ENCODE data around the gene PGAP6. TPM values are rescaled to one million over a fixed set of nuclear protein-coding genes. Genes with fewer than 3 reads are reported as not detected.
"Not testable (repeated sequence)": the region's sequence is repeated elsewhere in the genome, so short reads cannot be mapped to it uniquely, and the experiment has no call there.

Gene PGAP6
- polyA plus RNA-seq, 1 of the 3 experiments (the other 2 are of a cell fraction), result 133 TPM

GRCh38 chr16:334164-334832, 47.5 kb downstream of the PGAP6 start:
- CTCF ChIA-PET; H3K4me2 ChIP-seq; H3K27me3 ChIP-seq (ENCODE audit: insufficient read depth); H3K9me2 ChIP-seq; H3K4me3 ChIP-seq (ENCODE audit: low read depth in 2 of 2, low read length in 1 of 2); H3K9ac ChIP-seq; POLR2A ChIA-PET; H3K27ac ChIP-seq (ENCODE audit: low read depth in 2 of 2, low read length in 1 of 2); H3F3A ChIP-seq (replicated peaks; ENCODE audit: insufficient read depth); H3K36me3 ChIP-seq (replicated peaks in 1 of 2; ENCODE audit: control insufficient read depth in 1 of 2, insufficient read depth in 2 of 2, low read length in 1 of 2); H3K9me3 ChIP-seq; H2AFZ ChIP-seq (ENCODE audit: low read depth); DNase-seq: not testable (repeated sequence)
- 97% methylated on average over 4 of the region's 5 CpGs for WGBS (ENCODE audit: low lambda C conversion rate)
- peaks cover 0 to 23% of the 10 kb centered on the region in 2 experiments; a peak in 1 of 4 replicates for H3K4me1 ChIP-seq (ENCODE audit: control insufficient read depth in 1 of 2, insufficient read depth in 2 of 2, low read depth in 1 of 2, low read length in 1 of 2)
- H3K79me2 ChIP-seq (ENCODE audit: insufficient read depth), result peaks cover 95% of the 10 kb centered on the region
- peaks cover 90% of the 10 kb centered on the region for H4K20me1 ChIP-seq (ENCODE audit: insufficient read depth)

- peaks cover 95% of the 10 kb centered on the region for H3K79me2 ChIP-seq (ENCODE audit: insufficient read depth)
- no peaks in the 10 kb centered on the region for H3K36me3 ChIP-seq (replicated peaks in 1 of 2; ENCODE audit: control insufficient read depth in 1 of 2, insufficient read depth in 2 of 2, low read length in 1 of 2)
- no peaks in the 10 kb centered on the region for H3F3A ChIP-seq (replicated peaks; ENCODE audit: insufficient read depth)
- ChIA-PET POLR2A (no interaction called here), CTCF (no interaction called here)
- H2AFZ ChIP-seq (ENCODE audit: low read depth), result no peak overlapping the region
- H3K9me3 ChIP-seq, result no peaks in the 10 kb centered on the region
- H3K9ac ChIP-seq, result no peak overlapping the region
- TF ChIP-seq NRF1 (IDR thresholded peaks at IDR 0.05; ENCODE audit: low read depth, low read length) (no peak), RFX5 (IDR thresholded peaks at IDR 0.05; ENCODE audit: low read length) (no peak), FOSL2 (IDR thresholded peaks at IDR 0.05; ENCODE audit: borderline replicate concordance, low read depth) (no peak), CHD2 (IDR thresholded peaks at IDR 0.05; ENCODE audit: low read length, partially characterized antibody) (no peak), TAF1 (IDR thresholded peaks at IDR 0.05; ENCODE audit: borderline replicate concordance, low read depth, low read length) (no peak), SMC3 (IDR thresholded peaks at IDR 0.05; ENCODE audit: low read depth, low read length) (no peak), RXRA (IDR thresholded peaks at IDR 0.05; ENCODE audit: borderline replicate concordance, low read depth) (no peak), PBX3 (IDR thresholded peaks at IDR 0.05) (no peak), POLR2AphosphoS5 (IDR thresholded peaks at IDR 0.05; ENCODE audit: low read depth, low read length) (no peak)
- no peaks in the 10 kb centered on the region for H3K27me3 ChIP-seq (ENCODE audit: insufficient read depth)
- no peak overlapping the region for H3K4me2 ChIP-seq
- no peaks in the 10 kb centered on the region for H3K9me2 ChIP-seq
- H3K27ac ChIP-seq (ENCODE audit: low read depth in 2 of 2, low read length in 1 of 2), result no peak overlapping the region
- peaks cover 89% of the 10 kb centered on the region for H4K20me1 ChIP-seq (ENCODE audit: insufficient read depth)
- no peak for DNase-seq
- WGBS (ENCODE audit: low lambda C conversion rate), result 94% methylated on average over 6 of the region's 6 CpGs
- H3K4me1 ChIP-seq (ENCODE audit: control insufficient read depth in 1 of 2, insufficient read depth in 2 of 2, low read depth in 1 of 2, low read length in 1 of 2), result peaks cover 0 to 23% of the 10 kb centered on the region in 2 experiments; a peak in 1 of 4 replicates
- H3K4me3 ChIP-seq (ENCODE audit: low read depth in 2 of 2, low read length in 1 of 2), result no peak overlapping the region
Measured at GRCh38 chr16:333406-334094, 48.2 kb downstream of the PGAP6 start.

GRCh38 chr16:331181-331814, 50.5 kb downstream of the PGAP6 start:
- Histone ChIP-seq H3K4me1 (ENCODE audit: control insufficient read depth in 1 of 2, insufficient read depth in 2 of 2, low read depth in 1 of 2, low read length in 1 of 2) (peaks cover 5 to 30% of the 10 kb centered on the region in 2 experiments; a peak in 2 of 4 replicates), H3K27ac (ENCODE audit: low read depth in 2 of 2, low read length in 1 of 2) (peak overlapping the region in 1 of 2 experiments; percentile 56; a peak in 2 of 4 replicates), H4K20me1 (ENCODE audit: insufficient read depth) (peaks cover 89% of the 10 kb centered on the region), H3K79me2 (ENCODE audit: insufficient read depth) (peaks cover 97% of the 10 kb centered on the region)
- POLR2A ChIA-PET; H2AFZ ChIP-seq (ENCODE audit: low read depth); H3F3A ChIP-seq (replicated peaks; ENCODE audit: insufficient read depth); H3K27me3 ChIP-seq (ENCODE audit: insufficient read depth); H3K9me2 ChIP-seq; H3K36me3 ChIP-seq (replicated peaks in 1 of 2; ENCODE audit: control insufficient read depth in 1 of 2, insufficient read depth in 2 of 2, low read length in 1 of 2); H3K4me3 ChIP-seq (ENCODE audit: low read depth in 2 of 2, low read length in 1 of 2); H3K9me3 ChIP-seq; H3K9ac ChIP-seq; DNase-seq; H3K4me2 ChIP-seq: not testable (repeated sequence)
- CTCF ChIA-PET, result interaction anchor here (1.2 to 1.7 kb wide), 4 partner anchors 22 to 227 kb away, joined by 3 read pairs; partner anchors contain the start of gene HBQ1
- 81% methylated on average over 6 of the region's 6 CpGs for WGBS (ENCODE audit: low lambda C conversion rate)

Measured in SK-N-SH (cell line).